ENCODE measurements around the gene ATL1.
"Not testable (repeated sequence)": the region's sequence is repeated elsewhere in the genome, so short reads cannot be mapped to it uniquely, and the experiment has no call there.

Gene ATL1

GRCh38 chr14:50656776-50657175, 96.8 kb downstream of the ATL1 start:
- DNase-seq (ENCODE audit: low read depth in 3 of 3): no peak

GRCh38 chr14:50657753-50658152, 97.8 kb downstream of the ATL1 start:
- DNase-seq (ENCODE audit: low read depth in 3 of 3): no peak

- DNase-seq (ENCODE audit: low read depth in 3 of 3): no peak
Observed at GRCh38 chr14:50658203-50658602, 98.3 kb downstream of the ATL1 start.

GRCh38 chr14:50659327-50659974, 99.5 kb downstream of the ATL1 start:
- no peak for DNase-seq (ENCODE audit: low read depth in 3 of 3)

GRCh38 chr14:50664579-50664978, 104.6 kb downstream of the ATL1 start:
- not testable (repeated sequence) for DNase-seq (ENCODE audit: low read depth in 3 of 3)

GRCh38 chr14:50665300-50665699, 105.4 kb downstream of the ATL1 start:
- DNase-seq (ENCODE audit: low read depth in 3 of 3): not testable (repeated sequence)

- peak in 1 of 3 donors; percentile 12 for DNase-seq (ENCODE audit: low read depth in 3 of 3)
Observed at GRCh38 chr14:50666772-50667683, 107.1 kb downstream of the ATL1 start.

- DNase-seq (ENCODE audit: low read depth in 3 of 3): peak in 2 of 3 donors; percentile 2 to 20
Observed at GRCh38 chr14:50667684-50667995, 107.7 kb downstream of the ATL1 start.

GRCh38 chr14:50667996-50668825, 108.3 kb downstream of the ATL1 start, which contains the start of gene SAV1:
Gene SAV1, minus strand, starts transcription at chr14:50668306. Its CDS starts 339 bp downstream, at chr14:50667967.
- peak; percentile 20 to 38 (median 35) for DNase-seq (ENCODE audit: low read depth in 3 of 3)

- no peak for DNase-seq (ENCODE audit: low read depth in 3 of 3)
Observed at GRCh38 chr14:50668826-50669143, 108.8 kb downstream of the ATL1 start.

- no peak for DNase-seq (ENCODE audit: low read depth in 3 of 3)
Observed at GRCh38 chr14:50669441-50669986, 109.6 kb downstream of the ATL1 start.

- no peak for DNase-seq (ENCODE audit: low read depth in 3 of 3)
Observed at GRCh38 chr14:50670196-50670865, 110.4 kb downstream of the ATL1 start.

- DNase-seq (ENCODE audit: low read depth in 3 of 3): no peak
Observed at GRCh38 chr14:50670866-50671256, 110.9 kb downstream of the ATL1 start.

- no peak for DNase-seq (ENCODE audit: low read depth in 3 of 3)
Observed at GRCh38 chr14:50675597-50675996, 115.7 kb downstream of the ATL1 start.

- DNase-seq (ENCODE audit: low read depth in 3 of 3): no peak
Observed at GRCh38 chr14:50676814-50677516, 117.0 kb downstream of the ATL1 start.

- DNase-seq (ENCODE audit: low read depth in 3 of 3): no peak
Observed at GRCh38 chr14:50677527-50678063, 117.7 kb downstream of the ATL1 start.

- DNase-seq (ENCODE audit: low read depth in 3 of 3): no peak
Observed at GRCh38 chr14:50678163-50678562, 118.2 kb downstream of the ATL1 start.

- DNase-seq (ENCODE audit: low read depth in 3 of 3): no peak
Observed at GRCh38 chr14:50679674-50680073, 119.7 kb downstream of the ATL1 start.
